Frontal cortex (tissue), 4 donors: ENCODE results near the gene AOC3. TPM values are rescaled to one million over a fixed set of nuclear protein-coding genes. Genes with fewer than 3 reads are reported as not detected.
A peak's percentile ranks its signal among the peaks of the same experiment; 100 is the strongest.
"Not testable (repeated sequence)": the region's sequence is repeated elsewhere in the genome, so short reads cannot be mapped to it uniquely, and the experiment has no call there.

ENCODE experiments used
- DNase-seq, 2 donors: peaks; one replicate each; pipeline ENCODE4 v3.0.0; 2012; ENCODE audit warnings: low spot score in 2 of 2
- FAIRE-seq: peaks from 2 replicates; lab custom pipeline; 2012; peaks lifted over from hg19 to GRCh38; lab: Jason Lieb, UNC
- total RNA-seq: library from RNA; depleted of rRNA; stranded (reverse); fragments of >200 nt; gene quantifications from one replicate; pipeline ENCODE4 v1.2.3, GENCODE V29; 2014
- donor health status: control.
- donor health status: control.
- donor health status: control.

AOC3 gene
- total RNA-seq, 1 donor from 2014 or later = 0.41 TPM

DNA sequence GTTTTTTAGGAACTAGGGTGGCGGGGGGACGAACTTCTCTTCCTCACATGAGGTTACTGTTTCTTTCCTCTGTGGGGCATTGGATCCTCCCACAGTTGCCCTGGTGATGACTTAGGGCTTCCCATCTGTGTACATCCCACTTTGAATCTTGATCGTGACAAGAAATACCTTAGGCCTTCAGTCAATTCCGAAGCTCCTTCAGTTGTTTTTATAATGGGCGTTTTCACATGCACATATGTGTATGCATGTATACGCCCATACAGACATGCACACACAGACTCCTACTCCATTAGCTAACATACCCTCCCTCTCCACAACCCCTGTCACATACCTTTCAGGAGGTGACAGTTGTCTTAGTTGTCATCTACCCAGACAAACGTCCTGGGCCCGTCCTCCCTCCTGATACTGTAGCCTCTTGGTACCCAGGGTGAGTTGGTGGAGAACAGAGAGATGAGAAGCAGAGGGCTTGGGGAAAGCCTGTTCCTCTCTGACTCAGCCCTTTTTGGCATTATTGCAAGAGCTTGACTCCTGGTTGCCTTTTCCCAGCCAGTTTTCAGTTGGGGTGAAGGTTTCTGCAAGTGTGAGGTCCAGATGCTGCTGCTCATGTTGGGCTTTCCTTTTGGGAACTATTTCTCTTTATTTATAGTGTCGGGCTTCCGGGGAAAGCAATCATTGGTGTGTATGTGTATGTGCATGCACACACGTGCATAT is 8.9 kb upstream of the AOC3 start:
- DNase-seq = no peak
- no peak for FAIRE-seq

GRCh38 chr17:42843358-42843934 is 7.6 kb upstream of the AOC3 start:
- no peak for FAIRE-seq

GRCh38 chr17:42844271-42844670 is 6.7 kb upstream of the AOC3 start, which contains the start of gene AOC2:
Gene AOC2, plus strand, starts transcription at chr17:42844580. Its CDS starts 47 bp downstream, at chr17:42844627.
- FAIRE-seq = no peak
- no peak for DNase-seq

More at GRCh38 chr17:42843358-42843934, 7.6 kb upstream of the AOC3 start:
- peak; percentile 72 to 88 for DNase-seq

GRCh38 chr17:42844761-42845555 is 6.0 kb upstream of the AOC3 start:
- DNase-seq (no peak), FAIRE-seq (no peak)

DNA sequence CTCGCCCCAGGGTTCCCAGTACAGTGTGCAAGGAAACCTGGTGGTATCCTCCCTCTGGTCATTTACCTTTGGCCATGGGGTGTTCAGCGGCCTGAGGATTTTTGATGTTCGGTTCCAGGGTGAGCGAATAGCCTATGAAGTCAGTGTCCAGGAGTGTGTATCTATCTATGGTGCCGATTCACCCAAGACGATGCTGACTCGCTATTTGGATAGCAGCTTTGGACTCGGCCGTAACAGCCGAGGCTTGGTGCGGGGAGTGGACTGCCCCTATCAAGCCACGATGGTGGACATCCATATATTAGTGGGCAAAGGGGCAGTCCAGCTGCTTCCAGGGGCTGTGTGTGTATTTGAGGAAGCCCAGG is 5.5 kb upstream of the AOC3 start:
- no peak for DNase-seq
- no peak for FAIRE-seq

GRCh38 chr17:42845918-42846593 is 4.9 kb upstream of the AOC3 start:
- DNase-seq (no peak), FAIRE-seq (no peak)

DNA sequence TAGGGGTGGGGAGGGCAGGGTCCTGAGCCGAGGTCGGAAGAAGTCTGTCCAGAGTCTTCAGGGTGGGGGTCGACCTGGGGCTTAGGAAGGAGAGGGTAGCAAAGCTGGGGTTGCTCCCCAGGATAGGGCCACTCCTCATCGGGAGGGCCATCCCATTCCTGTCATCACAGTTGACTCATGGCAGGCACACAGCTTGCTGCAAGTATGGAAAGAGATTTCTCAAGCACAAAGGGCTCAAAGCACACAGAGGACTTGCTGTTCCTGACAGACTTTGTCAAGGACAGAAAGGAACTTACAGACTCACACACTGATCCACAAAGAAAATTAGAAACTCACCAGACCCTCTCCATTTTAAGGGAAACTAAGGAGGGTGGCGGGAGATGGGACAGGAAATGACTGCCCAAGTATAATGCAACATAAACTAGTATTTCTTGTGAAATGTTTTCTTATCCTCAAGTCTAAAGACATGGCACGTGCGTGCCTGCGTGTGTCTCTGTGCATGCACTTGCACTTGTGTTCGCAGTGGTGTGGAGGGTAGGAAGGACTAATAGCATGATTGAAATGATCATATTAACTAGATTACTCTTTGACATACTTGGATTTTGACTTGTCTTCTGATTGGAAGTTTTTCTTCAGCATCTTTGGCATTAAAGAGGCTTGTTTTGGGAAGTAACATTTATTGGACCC is 4.3 kb upstream of the AOC3 start:
- DNase-seq = no peak
- FAIRE-seq = no peak

DNA sequence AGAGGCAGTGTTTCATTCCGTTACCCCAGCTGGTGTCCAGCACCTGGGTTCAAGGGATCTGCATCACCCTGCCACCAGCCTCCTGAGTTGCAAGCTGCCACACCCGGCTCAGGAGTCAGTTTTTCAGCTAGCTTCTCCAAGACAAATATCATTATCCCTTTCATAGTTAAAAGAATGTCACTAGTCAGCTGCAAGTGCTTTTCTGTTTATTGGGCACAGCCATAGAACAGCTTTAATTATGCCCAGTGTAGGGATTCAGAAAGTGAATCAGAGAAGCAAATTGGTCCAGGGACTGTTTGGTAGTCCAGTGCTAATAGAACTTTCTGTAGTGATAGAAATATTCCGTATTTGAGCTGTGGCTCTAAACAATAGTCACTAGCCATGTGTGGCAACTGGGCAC is 2.9 kb upstream of the AOC3 start:
- DNase-seq = no peak
- no peak for FAIRE-seq

- DNase-seq (no peak), FAIRE-seq (no peak)
These were observed 2.0 kb upstream of the AOC3 start for GRCh38 chr17:42849031-42849430.

DNA sequence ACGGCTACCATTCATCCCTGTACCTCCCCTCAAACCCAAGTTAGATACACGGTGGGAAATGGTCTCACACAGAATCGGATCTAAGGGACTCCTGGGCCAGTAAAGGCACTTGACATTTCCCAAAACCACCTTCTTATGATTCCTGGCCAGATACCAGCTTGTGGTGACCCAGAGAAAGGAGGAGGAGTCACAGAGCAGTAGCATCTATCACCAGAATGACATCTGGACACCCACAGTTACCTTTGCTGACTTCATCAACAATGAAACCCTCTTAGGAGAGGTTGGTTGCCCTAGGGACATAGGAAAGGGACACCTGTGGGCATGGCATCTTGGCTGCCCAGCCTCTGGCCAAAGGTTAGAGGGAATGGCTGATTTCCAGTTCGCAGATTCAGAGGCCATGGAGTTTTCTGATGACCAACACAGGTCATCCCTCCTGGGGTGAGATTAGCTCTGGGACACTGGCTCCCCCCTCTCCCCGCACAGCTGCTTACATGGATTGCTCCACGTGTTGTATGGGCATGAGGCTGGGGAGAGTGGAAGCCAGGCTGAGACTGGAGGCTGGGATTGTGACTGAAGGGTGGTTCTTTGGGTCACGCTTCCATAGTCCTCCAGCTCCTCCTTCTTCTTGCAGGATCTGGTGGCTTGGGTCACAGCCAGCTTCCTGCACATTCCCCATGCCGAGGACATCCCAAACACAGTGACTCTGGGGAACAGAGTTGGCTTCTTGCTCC is 1.4 kb upstream of the AOC3 start:
- no peak for FAIRE-seq

GRCh38 chr17:42851371-42852240 is 607 bp downstream of the AOC3 start:
- not testable (repeated sequence) for FAIRE-seq, DNase-seq

More for the DNA sequence above, 1.4 kb upstream of the AOC3 start:
- no peak for DNase-seq

DNA sequence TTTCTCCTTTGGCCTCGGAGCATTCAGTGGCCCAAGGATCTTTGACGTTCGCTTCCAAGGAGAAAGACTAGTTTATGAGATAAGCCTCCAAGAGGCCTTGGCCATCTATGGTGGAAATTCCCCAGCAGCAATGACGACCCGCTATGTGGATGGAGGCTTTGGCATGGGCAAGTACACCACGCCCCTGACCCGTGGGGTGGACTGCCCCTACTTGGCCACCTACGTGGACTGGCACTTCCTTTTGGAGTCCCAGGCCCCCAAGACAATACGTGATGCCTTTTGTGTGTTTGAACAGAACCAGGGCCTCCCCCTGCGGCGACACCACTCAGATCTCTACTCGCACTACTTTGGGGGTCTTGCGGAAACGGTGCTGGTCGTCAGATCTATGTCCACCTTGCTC is 1.4 kb downstream of the AOC3 start:
- no peak for FAIRE-seq

DNA sequence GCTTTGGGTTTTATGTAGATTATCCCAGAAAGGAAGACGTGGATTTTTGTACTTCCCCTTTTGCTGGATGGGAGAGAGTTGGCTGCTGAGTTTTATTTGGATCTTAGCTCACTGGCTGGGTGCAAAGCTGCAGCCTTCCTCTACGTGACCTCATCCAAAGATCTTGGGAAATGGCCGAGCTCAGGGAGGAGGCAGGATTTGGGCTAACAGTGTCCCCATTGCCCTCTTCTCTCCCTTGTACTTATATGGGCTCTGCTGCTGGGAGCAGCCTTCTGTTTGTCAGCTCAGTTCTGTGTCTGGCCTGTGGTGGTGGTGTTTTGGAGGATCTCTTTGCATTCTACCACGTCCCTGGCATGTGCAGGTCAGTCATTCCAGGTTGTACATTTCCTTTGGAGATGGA is 2.0 kb downstream of the AOC3 start:
- FAIRE-seq = no peak

More for the DNA sequence above, 1.4 kb downstream of the AOC3 start:
- DNase-seq = no peak

DNA sequence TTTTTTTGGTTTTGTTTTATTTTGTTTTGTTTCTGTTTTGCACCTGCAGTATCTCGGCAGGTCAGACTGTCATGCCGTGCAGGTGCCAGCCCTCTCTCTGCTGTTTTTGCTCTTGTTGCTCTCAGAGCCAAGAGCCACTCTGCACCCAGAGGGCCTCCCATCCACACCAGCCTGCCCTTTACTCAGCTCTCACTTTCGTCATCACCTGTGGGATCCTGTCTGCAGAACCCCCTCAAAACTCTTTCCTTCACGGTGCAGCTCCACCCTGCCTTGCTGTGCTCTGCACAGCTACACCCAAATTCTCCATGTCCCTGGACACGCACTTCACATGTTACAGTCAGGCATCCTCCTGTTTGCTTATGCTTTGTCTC is 2.6 kb downstream of the AOC3 start:
- no peak for DNase-seq
- FAIRE-seq = no peak

More for the DNA sequence above, 2.0 kb downstream of the AOC3 start:
- DNase-seq = no peak

DNA sequence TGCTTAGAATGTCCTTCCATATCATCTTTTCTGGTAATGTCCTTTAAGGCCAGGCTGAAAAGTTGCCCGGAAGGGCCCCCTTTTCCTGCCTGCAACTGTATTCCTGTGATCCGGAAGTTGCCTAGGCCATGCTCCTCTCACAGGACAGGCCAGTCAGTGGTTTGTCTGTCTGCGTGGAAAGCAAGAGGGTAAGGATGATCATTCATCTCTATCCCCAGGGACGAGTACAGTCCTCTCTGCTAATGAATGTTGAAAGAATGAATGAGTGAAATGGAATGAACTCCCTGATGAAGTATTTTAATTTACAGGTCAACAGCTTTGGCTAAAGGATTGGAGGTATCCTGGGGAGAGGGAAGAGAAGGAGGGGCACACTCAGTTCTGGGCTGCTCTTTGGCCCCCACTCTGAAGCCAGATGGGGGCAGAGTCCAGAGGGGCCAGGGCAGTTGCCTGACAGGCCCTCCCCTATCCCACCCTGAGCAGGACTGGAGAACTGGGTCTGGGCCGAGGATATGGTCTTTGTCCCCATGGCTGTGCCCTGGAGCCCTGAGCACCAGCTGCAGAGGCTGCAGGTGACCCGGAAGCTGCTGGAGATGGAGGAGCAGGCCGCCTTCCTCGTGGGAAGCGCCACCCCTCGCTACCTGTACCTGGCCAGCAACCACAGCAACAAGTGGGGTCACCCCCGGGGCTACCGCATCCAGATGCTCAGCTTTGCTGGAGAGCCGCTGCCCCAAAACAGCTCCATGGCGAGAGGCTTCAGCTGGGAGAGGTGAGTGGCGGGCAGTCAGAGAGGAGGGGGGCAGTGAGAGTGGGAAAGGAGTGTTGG is 3.2 kb downstream of the AOC3 start:
- DNase-seq (no peak), FAIRE-seq (no peak)

DNA sequence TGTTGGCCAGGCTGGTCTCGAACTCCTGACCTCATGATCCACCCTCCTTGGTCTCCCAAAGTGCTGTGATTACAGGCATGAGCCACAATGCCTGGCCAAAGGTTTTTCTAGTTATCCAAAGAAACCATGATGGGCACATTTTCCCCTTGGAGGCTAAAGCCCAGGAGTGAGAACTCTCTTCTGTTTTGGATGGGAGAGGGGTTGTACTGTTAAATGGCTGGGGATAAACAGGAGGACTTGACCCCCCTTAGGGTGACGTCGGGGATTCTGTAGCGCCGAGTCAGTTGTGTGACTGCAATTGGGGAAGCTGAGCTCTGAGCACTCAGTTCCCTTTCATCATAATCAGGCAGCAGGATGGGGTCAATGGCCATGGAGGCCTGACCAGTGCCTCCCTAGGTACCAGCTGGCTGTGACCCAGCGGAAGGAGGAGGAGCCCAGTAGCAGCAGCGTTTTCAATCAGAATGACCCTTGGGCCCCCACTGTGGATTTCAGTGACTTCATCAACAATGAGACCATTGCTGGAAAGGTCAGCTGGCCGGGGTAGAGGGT is 4.1 kb downstream of the AOC3 start:
- FAIRE-seq (no peak), DNase-seq (no peak)

GRCh38 chr17:42856093-42856492 is 5.1 kb downstream of the AOC3 start:
- DNase-seq, FAIRE-seq: not testable (repeated sequence)
